H1 (cell line): ENCODE measurements around the gene EHBP1. TPM values are rescaled to one million over a fixed set of nuclear protein-coding genes. Genes with fewer than 3 reads are reported as not detected.

ENCODE experiments used
- ASH2L ChIP-seq: fragments of 200-600, 300-600 bp; sonication (generic); IDR thresholded peaks from one replicate; pipeline ENCODE4 v1.7.1; 2017; ENCODE audit warnings: low read length
- KDM1A ChIP-seq: fragments of 200-600, 300-600 bp; sonication (generic); IDR thresholded peaks from 2 replicates; pipeline ENCODE4 v1.7.1; 2016; ENCODE audit warnings: mild to moderate bottlenecking, low read length, borderline replicate concordance
- NRF1 ChIP-seq: IDR thresholded peaks from 2 replicates; pipeline ENCODE4 v1.6.1; 2011; ENCODE audit warnings: mild to moderate bottlenecking, low read depth, low read length, improper control_type of control experiment
- SIN3A ChIP-seq, 2 experiments: IDR thresholded peaks in 1 of 2; conservative IDR thresholded peaks in 1 of 2; 2 replicates each; pipeline ENCODE4 v1.6.1; 2011 to 2012; ENCODE audit warnings: low read length in 2 of 2, improper control_type of control experiment in 1 of 2, low read depth in 1 of 2, mild to moderate bottlenecking in 1 of 2
- TAF7 ChIP-seq: optimal IDR thresholded peaks from 2 replicates; pipeline ENCODE3; 2011; ENCODE audit warnings: low read depth, mild to moderate bottlenecking, inconsistent platforms, low read length, moderate library complexity, borderline replicate concordance
- TBP ChIP-seq: IDR thresholded peaks from 2 replicates; pipeline ENCODE4 v1.6.1; 2011; ENCODE audit warnings: low read depth, low read length, improper control_type of control experiment
- YY1 ChIP-seq: IDR thresholded peaks from 2 replicates; pipeline ENCODE4 v1.6.1; 2011; ENCODE audit warnings: low read depth, mild to moderate bottlenecking, low read length
- polyA plus RNA-seq, 7 experiments: library from polyadenylated mRNA; depleted of rRNA in 3 of 7; stranded (reverse) in 5 of 7; unstranded in 2 of 7; fragments of >200 nt in 5 of 7; fragments of 200-250 nt in 2 of 7; gene quantifications; 1 replicate in 5 of 7; 2 replicates in 1 of 7; 4 replicates in 1 of 7; pipeline versions ENCODE4 v1.2.1 to v1.2.3, GENCODE V29; 2011 to 2013; ENCODE audit warnings: missing spikeins in 2 of 7, mixed read lengths in 2 of 7
- total RNA-seq: library from RNA; stranded (reverse); fragmentation: NEBNext Ultra II Directional; extraction: Animal tissue kit (Norgen Biotek cat#: 25700); gene quantifications from 2 replicates; pipeline ENCODE4 v1.2.1, GENCODE V29; 2021
- TF ChIP-seq, protein P1 (sequence below): fragments of 300-600 bp; sonication (generic); IDR thresholded peaks from 2 replicates; pipeline ENCODE4 v1.7.1; 2012; ENCODE audit warnings: low read length, moderate library complexity, mild to moderate bottlenecking, inconsistent platforms; ENCODE audit not compliant: insufficient replicate concordance
- TF ChIP-seq, protein P2 (sequence below): IDR thresholded peaks from 2 replicates; pipeline ENCODE4 v1.6.1; 2012; ENCODE audit warnings: inconsistent platforms

EHBP1 gene
- total and polyA plus RNA-seq, 2 of the 8 experiments (the other 6 are each of a cell fraction or from before 2014, with no cell fraction given): 12.0 to 64.1 TPM

DNA sequence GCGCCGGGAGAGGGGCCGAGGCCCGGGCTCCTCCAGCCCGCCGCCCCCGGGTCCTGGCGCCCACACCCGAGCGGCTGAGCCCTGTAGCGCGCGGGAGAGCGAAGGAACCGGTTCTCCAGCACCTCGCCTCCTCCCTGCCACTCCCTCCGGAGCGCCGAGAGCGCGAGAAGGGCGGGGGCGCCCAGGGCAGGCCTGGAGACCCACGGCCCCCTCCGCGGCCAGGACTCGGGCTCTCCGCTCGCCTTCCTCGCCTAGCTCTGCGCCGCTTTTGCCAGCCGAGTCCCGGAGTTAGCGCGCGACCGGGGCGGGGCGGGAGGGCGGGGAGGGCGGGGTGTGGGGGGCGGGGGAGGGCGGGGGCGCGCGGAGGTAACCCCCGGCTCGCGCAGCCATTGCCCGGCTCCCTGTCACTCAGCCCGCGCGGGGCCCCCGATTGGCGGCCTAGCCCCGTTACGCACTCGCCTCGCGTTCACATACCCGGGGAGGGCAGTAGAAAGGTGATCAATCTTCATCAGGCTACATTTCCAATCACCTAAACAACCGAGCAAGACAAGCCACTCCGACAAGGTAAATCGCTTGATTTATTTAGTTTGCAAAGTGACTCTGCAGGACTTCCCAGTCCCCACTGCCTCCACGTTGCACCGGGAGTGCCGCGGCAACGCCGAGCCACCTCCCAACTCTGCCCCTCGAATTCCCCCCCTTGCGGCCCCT is 345.0 kb downstream of the EHBP1 start, which contains the start of gene OTX1 (continued):
- TF ChIP-seq, protein P1, sequence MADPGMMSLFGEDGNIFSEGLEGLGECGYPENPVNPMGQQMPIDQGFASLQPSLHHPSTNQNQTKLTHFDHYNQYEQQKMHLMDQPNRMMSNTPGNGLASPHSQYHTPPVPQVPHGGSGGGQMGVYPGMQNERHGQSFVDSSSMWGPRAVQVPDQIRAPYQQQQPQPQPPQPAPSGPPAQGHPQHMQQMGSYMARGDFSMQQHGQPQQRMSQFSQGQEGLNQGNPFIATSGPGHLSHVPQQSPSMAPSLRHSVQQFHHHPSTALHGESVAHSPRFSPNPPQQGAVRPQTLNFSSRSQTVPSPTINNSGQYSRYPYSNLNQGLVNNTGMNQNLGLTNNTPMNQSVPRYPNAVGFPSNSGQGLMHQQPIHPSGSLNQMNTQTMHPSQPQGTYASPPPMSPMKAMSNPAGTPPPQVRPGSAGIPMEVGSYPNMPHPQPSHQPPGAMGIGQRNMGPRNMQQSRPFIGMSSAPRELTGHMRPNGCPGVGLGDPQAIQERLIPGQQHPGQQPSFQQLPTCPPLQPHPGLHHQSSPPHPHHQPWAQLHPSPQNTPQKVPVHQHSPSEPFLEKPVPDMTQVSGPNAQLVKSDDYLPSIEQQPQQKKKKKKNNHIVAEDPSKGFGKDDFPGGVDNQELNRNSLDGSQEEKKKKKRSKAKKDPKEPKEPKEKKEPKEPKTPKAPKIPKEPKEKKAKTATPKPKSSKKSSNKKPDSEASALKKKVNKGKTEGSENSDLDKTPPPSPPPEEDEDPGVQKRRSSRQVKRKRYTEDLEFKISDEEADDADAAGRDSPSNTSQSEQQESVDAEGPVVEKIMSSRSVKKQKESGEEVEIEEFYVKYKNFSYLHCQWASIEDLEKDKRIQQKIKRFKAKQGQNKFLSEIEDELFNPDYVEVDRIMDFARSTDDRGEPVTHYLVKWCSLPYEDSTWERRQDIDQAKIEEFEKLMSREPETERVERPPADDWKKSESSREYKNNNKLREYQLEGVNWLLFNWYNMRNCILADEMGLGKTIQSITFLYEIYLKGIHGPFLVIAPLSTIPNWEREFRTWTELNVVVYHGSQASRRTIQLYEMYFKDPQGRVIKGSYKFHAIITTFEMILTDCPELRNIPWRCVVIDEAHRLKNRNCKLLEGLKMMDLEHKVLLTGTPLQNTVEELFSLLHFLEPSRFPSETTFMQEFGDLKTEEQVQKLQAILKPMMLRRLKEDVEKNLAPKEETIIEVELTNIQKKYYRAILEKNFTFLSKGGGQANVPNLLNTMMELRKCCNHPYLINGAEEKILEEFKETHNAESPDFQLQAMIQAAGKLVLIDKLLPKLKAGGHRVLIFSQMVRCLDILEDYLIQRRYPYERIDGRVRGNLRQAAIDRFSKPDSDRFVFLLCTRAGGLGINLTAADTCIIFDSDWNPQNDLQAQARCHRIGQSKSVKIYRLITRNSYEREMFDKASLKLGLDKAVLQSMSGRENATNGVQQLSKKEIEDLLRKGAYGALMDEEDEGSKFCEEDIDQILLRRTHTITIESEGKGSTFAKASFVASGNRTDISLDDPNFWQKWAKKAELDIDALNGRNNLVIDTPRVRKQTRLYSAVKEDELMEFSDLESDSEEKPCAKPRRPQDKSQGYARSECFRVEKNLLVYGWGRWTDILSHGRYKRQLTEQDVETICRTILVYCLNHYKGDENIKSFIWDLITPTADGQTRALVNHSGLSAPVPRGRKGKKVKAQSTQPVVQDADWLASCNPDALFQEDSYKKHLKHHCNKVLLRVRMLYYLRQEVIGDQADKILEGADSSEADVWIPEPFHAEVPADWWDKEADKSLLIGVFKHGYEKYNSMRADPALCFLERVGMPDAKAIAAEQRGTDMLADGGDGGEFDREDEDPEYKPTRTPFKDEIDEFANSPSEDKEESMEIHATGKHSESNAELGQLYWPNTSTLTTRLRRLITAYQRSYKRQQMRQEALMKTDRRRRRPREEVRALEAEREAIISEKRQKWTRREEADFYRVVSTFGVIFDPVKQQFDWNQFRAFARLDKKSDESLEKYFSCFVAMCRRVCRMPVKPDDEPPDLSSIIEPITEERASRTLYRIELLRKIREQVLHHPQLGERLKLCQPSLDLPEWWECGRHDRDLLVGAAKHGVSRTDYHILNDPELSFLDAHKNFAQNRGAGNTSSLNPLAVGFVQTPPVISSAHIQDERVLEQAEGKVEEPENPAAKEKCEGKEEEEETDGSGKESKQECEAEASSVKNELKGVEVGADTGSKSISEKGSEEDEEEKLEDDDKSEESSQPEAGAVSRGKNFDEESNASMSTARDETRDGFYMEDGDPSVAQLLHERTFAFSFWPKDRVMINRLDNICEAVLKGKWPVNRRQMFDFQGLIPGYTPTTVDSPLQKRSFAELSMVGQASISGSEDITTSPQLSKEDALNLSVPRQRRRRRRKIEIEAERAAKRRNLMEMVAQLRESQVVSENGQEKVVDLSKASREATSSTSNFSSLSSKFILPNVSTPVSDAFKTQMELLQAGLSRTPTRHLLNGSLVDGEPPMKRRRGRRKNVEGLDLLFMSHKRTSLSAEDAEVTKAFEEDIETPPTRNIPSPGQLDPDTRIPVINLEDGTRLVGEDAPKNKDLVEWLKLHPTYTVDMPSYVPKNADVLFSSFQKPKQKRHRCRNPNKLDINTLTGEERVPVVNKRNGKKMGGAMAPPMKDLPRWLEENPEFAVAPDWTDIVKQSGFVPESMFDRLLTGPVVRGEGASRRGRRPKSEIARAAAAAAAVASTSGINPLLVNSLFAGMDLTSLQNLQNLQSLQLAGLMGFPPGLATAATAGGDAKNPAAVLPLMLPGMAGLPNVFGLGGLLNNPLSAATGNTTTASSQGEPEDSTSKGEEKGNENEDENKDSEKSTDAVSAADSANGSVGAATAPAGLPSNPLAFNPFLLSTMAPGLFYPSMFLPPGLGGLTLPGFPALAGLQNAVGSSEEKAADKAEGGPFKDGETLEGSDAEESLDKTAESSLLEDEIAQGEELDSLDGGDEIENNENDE: no peak
- TF ChIP-seq TAF7 (no peak), YY1 (peak; percentile 15; the same call in 1 of the 2 replicates), SIN3A (conservative IDR thresholded peaks at IDR 0.05 in 1 of 2, IDR thresholded peaks at IDR 0.05 in 1 of 2; ENCODE audit: low read depth in 1 of 2, low read length in 2 of 2) (no peak), NRF1 (no peak), TBP (peak; percentile 6; the same call in 1 of the 2 replicates), KDM1A (no peak), ASH2L (peak; percentile 73)
- TF ChIP-seq, protein P2, sequence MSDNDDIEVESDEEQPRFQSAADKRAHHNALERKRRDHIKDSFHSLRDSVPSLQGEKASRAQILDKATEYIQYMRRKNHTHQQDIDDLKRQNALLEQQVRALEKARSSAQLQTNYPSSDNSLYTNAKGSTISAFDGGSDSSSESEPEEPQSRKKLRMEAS: no peak
